ENCODE results near the gene CCDC110.

- no peak for TF ChIP-seq GATA2 (IDR thresholded peaks at IDR 0.05; ENCODE audit: low read depth, low read length)
- TF ChIP-seq GATA3 (IDR thresholded peaks at IDR 0.05; ENCODE audit: low read depth, low read length) = no peak
Measured at GRCh38 chr4:185513489-185514181, 42.1 kb upstream of the CCDC110 start.

Measured in SH-SY5Y (cell line).